NB4 (cell line): Measurements from ENCODE around the gene TMEM248.

Source experiments
- POLR2A ChIP-seq: IDR thresholded peaks from 2 replicates; pipeline ENCODE4 v1.6.1; 2011; ENCODE audit warnings: mild to moderate bottlenecking; ENCODE audit not compliant: insufficient read length; ENCODE audit errors: extremely low read depth
- TF ChIP-seq, protein P1 (sequence below): IDR thresholded peaks from one replicate; pipeline ENCODE4 v1.5.1; 2012; ENCODE audit warnings: low read depth, low read length

DNA sequence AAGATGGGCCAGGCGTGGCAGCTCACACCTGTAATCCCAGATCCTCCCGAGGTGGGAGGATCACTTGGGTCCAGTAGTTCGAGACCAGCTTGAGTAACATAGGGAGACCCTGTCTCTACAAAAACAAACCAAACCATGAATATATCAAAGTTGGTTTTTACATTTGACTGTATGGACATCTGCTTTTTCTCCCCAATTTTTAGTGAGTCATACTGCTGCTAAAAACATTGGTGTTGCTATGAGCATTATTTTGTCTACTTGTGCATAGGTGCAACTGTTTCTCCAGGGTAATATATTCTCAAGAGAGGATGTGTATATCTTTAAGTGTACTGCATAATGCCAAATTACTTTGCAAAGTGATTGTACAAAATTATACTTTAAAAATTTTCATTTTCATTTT is 769 bp upstream of the TMEM248 start:
- TF ChIP-seq, protein P1, sequence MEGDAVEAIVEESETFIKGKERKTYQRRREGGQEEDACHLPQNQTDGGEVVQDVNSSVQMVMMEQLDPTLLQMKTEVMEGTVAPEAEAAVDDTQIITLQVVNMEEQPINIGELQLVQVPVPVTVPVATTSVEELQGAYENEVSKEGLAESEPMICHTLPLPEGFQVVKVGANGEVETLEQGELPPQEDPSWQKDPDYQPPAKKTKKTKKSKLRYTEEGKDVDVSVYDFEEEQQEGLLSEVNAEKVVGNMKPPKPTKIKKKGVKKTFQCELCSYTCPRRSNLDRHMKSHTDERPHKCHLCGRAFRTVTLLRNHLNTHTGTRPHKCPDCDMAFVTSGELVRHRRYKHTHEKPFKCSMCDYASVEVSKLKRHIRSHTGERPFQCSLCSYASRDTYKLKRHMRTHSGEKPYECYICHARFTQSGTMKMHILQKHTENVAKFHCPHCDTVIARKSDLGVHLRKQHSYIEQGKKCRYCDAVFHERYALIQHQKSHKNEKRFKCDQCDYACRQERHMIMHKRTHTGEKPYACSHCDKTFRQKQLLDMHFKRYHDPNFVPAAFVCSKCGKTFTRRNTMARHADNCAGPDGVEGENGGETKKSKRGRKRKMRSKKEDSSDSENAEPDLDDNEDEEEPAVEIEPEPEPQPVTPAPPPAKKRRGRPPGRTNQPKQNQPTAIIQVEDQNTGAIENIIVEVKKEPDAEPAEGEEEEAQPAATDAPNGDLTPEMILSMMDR, result no peak
- no peak for TF ChIP-seq POLR2A
